GM08714 (cell line): ENCODE results near the gene SSPN.

Source experiments
- H3K4me3 ChIP-seq: fragments of 200-500 bp; sonication (Bioruptor generic); 2 replicates; pipeline ENCODE4 v1.5.1; 2014; ENCODE audit warnings: mild to moderate bottlenecking, low read length, inconsistent platforms
- ZNF274 ChIP-seq: IDR thresholded peaks from 2 replicates; pipeline ENCODE4 v1.6.1; 2012; ENCODE audit warnings: mild to moderate bottlenecking, low read depth, low read length

SSPN gene

GRCh38 chr12:26274441-26275312 lies 79.3 kb downstream of the SSPN start:
- TF ChIP-seq ZNF274 = no peak
- H3K4me3 ChIP-seq = no peak overlapping the region

- no peak overlapping the region for H3K4me3 ChIP-seq
- TF ChIP-seq ZNF274 = no peak
Measured at GRCh38 chr12:26275313-26276131, 80.1 kb downstream of the SSPN start.

DNA sequence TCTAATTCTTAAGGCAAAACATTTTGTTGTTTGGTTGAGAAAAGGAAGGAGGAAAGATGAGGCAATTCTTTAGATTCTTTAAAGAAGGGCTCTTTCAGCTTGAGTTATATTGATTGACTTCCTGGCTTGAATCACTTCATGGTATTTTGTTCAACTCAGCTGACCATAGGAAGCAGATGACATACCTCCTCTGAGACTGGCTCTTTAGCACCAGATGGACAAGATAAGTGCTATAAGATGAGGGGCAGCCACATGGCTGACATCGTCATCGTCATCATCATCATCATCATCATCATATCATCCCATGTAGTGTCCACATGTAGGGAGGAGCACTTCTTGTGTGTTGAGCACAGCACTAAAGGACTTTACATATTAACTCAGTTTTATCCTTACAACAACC lies 81.3 kb downstream of the SSPN start:
- no peak overlapping the region for H3K4me3 ChIP-seq
- TF ChIP-seq ZNF274 = no peak

- TF ChIP-seq ZNF274 = no peak
- no peak overlapping the region for H3K4me3 ChIP-seq
Measured at GRCh38 chr12:26277506-26278246, 82.3 kb downstream of the SSPN start.

DNA sequence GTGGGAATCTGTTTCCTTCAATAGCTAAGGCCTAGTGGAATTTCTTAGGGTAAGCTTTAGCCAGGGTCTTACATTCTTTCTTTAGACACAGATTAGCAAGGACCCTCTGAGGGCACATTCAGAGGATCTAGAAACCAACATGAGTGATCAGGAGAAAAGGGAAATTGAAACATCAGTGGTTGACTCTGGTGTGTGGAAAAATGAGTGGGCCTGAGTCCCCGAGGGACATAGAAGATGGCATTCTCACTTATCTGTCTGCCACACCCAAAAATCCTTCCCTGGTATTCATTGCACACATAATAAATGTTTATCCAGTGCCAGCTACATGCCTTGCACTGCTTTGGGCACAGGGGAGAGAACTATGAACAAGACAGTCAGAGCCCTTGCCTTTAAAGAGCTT lies 82.9 kb downstream of the SSPN start:
- no peak for TF ChIP-seq ZNF274
- H3K4me3 ChIP-seq = no peak overlapping the region

DNA sequence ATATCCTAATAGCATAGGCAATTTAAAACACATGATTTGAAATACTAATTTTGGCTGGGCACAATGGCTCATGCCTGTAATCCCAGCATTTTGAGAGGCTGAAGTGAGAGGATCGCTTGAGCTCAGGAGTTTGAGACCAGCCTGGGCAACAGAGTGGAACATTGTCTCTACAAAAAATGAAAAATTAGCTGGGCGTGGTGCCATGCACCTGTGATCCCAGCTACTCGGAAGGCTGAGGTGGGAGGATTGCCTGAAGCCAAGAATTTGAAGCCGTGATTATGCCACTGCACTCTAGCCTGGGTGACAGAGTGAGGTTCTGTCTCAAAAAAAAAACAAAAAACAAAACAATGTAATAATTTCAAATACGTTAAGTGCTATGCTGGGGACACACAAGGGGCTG lies 83.3 kb downstream of the SSPN start:
- H3K4me3 ChIP-seq = no peak overlapping the region
- no peak for TF ChIP-seq ZNF274

DNA sequence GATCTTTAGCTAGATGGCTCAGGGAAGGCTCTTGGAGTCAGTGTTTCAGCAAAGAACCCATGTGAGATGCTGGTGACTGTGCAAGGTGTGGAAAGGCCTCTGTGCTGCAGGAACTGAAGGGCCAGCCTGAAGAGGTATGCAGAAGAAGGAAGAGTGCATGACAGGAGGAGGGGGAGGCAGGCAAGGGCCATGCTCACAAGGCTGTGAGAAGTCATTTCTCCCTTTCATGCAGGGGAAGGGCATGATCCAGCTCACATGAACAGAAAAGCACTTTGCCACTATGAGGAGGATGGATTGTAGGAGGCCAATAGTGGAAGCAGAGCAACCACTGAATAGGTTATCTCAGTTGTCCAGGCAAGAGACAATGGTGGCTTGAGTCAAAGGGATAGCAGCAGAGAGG lies 83.7 kb downstream of the SSPN start:
- no peak for TF ChIP-seq ZNF274
- no peak overlapping the region for H3K4me3 ChIP-seq

- no peak overlapping the region for H3K4me3 ChIP-seq
- TF ChIP-seq ZNF274 = no peak
Measured at GRCh38 chr12:26279908-26280307, 84.5 kb downstream of the SSPN start.

- TF ChIP-seq ZNF274 = no peak
- no peak overlapping the region for H3K4me3 ChIP-seq
Measured at GRCh38 chr12:26280869-26281268, 85.5 kb downstream of the SSPN start.

GRCh38 chr12:26281320-26281719 lies 85.9 kb downstream of the SSPN start:
- TF ChIP-seq ZNF274 = no peak
- H3K4me3 ChIP-seq = no peak overlapping the region

DNA sequence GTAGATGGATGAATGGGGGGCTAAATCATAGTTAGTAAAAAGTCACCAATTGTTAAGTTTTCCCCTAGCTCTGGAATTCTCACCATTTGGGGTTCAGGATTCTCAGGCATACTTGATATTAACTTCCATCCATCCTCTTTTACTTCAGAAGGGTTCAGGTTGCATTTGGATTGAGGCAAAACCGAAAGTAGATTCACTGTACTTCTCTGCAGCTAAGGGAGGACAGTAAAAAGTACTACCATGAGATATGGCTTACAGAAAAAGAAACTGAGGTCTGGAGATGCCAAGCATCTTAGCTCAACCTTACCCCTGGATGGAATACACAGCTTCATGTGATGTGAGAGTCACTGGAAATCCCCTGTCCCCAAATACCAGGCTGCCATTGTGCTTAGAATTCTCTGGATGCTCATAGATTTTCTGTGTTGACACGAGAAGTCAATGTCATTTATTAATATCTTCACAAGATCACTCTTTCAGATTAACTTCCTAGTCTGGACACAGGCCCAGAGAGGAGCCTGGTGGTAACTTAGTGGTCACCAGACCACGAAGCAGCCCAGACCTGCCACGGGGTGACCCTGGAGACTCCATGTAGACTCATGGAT lies 87.1 kb downstream of the SSPN start:
- no peak for TF ChIP-seq ZNF274
- no peak overlapping the region for H3K4me3 ChIP-seq

GRCh38 chr12:26283046-26283445 lies 87.7 kb downstream of the SSPN start:
- H3K4me3 ChIP-seq = no peak overlapping the region
- TF ChIP-seq ZNF274 = no peak

DNA sequence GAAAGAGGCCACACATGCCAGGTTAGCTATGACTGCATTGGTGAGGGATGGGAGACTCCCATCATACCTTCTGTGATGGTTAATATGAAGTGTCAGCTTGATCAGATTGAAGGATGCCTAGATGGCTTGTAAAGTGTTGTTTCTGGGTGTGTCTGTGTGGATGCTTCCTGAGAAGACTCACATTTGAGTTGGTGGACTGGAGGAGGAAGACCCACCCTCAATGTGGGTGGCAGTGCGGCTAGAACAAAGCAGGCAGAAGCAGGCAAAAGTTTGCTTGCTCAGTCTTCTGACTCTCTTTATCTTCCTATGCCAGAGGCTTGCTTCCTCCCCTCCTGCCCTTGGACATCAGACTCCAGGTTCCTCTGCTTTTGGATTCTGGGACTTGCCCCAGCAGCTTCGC lies 88.2 kb downstream of the SSPN start:
- TF ChIP-seq ZNF274 = no peak

GRCh38 chr12:26285401-26285800 lies 90.0 kb downstream of the SSPN start:
- no peak overlapping the region for H3K4me3 ChIP-seq
- TF ChIP-seq ZNF274 = no peak

More for the DNA sequence above, 88.2 kb downstream of the SSPN start:
- H3K4me3 ChIP-seq = no peak overlapping the region
